Neural progenitor cell (in vitro differentiated cells): ENCODE measurements around the gene ZSWIM2. TPM values are rescaled to one million over a fixed set of nuclear protein-coding genes. Genes with fewer than 3 reads are reported as not detected.

Experiments
- DNase-seq: peaks from one replicate; pipeline ENCODE4 v3.0.0-alpha.2; 2016; ENCODE audit warnings: low spot score
- H2AFZ ChIP-seq: fragments of 200-600 bp; sonication (generic); replicated peaks from 2 replicates; pipeline ENCODE4 v1.6.1; 2016; ENCODE audit warnings: antibody characterized with exemption
- H3F3A ChIP-seq: fragments of 200-600 bp; sonication (generic); 2 replicates; pipeline ENCODE4 v1.6.1; 2016; ENCODE audit warnings: antibody characterized with exemption, low read depth
- H3K27ac ChIP-seq: fragments of 200-600 bp; sonication (generic); 2 replicates; pipeline ENCODE4 v1.5.1; 2016; ENCODE audit warnings: mild to moderate bottlenecking
- H3K27me3 ChIP-seq: fragments of 200-600 bp; sonication (generic); 2 replicates; pipeline ENCODE4 v1.6.1; 2016; ENCODE audit warnings: mild to moderate bottlenecking, moderate library complexity
- H3K36me3 ChIP-seq: fragments of 200-600 bp; sonication (generic); 2 replicates; pipeline ENCODE4 v1.5.1; 2016
- H3K4me1 ChIP-seq: fragments of 200-600 bp; sonication (generic); 2 replicates; pipeline ENCODE4 v1.6.1; 2016; ENCODE audit warnings: mixed run types
- H3K4me2 ChIP-seq: fragments of 200-600 bp; sonication (generic); 2 replicates; pipeline ENCODE4 v1.6.1; 2016
- H3K4me3 ChIP-seq: fragments of 200-600 bp; sonication (generic); 2 replicates; pipeline ENCODE4 v1.5.1; 2016
- H3K79me2 ChIP-seq: fragments of 200-600 bp; sonication (generic); 2 replicates; pipeline ENCODE4 v1.6.1; 2016; ENCODE audit warnings: low read depth
- H3K9ac ChIP-seq: fragments of 200-600 bp; sonication (generic); 2 replicates; pipeline ENCODE4 v1.6.1; 2016
- H3K9me3 ChIP-seq: fragments of 200-600 bp; sonication (generic); 2 replicates; pipeline ENCODE4 v1.5.1; 2016; ENCODE audit warnings: low read depth
- H4K20me1 ChIP-seq: fragments of 200-600 bp; sonication (generic); 2 replicates; pipeline ENCODE4 v1.6.1; 2016; ENCODE audit warnings: low read depth
- H3K27ac Mint-ChIP-seq: 3 replicates; pipeline ENCODE4 v1.8.0; 2021; ENCODE audit warnings: mixed read lengths
- H3K27me3 Mint-ChIP-seq: 2 replicates; pipeline ENCODE4 v1.8.0; 2022; ENCODE audit warnings: low read depth, mild to moderate bottlenecking, inconsistent platforms, moderate library complexity, mixed read lengths; ENCODE audit not compliant: insufficient read depth
- H3K36me3 Mint-ChIP-seq: 3 replicates; pipeline ENCODE4 v1.8.0; 2021; ENCODE audit warnings: mixed read lengths
- H3K4me1 Mint-ChIP-seq: 3 replicates; pipeline ENCODE4 v1.8.0; 2021; ENCODE audit warnings: mixed read lengths
- H3K4me3 Mint-ChIP-seq: 3 replicates; pipeline ENCODE4 v1.8.0; 2021; ENCODE audit warnings: mild to moderate bottlenecking, moderate library complexity, mixed read lengths
- H3K9me3 Mint-ChIP-seq: 3 replicates; pipeline ENCODE4 v1.8.0; 2020; ENCODE audit warnings: mixed read lengths
- EZH2 ChIP-seq: fragments of 200-600 bp; sonication (generic); IDR thresholded peaks from 2 replicates; pipeline ENCODE4 v1.6.1; 2017; ENCODE audit warnings: antibody characterized with exemption, mild to moderate bottlenecking, moderate library complexity
- EZH2phosphoT487 ChIP-seq: fragments of 200-600 bp; sonication (generic); IDR thresholded peaks from 2 replicates; pipeline ENCODE4 v1.6.1; 2017; ENCODE audit warnings: antibody characterized with exemption
- total RNA-seq: library from RNA; depleted of rRNA; stranded (reverse); fragments of >200 nt; gene quantifications from 2 replicates; pipeline ENCODE4 v1.2.3, GENCODE V29; 2015; ENCODE audit warnings: low replicate concordance
- TF ChIP-seq, protein P1 (sequence below): fragments of 200-600 bp; sonication (generic); IDR thresholded peaks from 2 replicates; pipeline ENCODE4 v1.5.1; 2017; ENCODE audit warnings: antibody characterized with exemption, mild to moderate bottlenecking

The ZSWIM2 gene
- total RNA-seq, 1 donor from 2014 or later: 0.39 TPM

DNA sequence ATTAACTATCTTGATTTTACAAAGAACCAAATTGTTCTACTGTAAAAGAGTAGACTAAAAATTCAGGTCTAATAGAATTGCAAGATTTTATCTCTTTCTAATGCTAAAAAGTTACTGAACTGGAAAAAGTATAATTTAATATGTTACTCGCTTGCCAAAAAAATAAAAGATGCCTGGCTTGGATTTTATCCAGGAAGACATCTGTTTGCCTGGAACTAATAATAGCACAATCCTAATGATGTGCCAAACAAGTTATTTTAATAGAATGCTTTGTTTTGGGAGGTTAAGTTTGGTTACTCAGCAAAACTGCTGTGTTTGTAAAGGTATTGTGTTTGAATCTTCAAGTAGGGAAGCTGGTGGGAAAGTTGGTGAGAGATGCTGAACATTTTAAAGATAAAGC lies 19.4 kb upstream of the ZSWIM2 start:
- no peak overlapping the region for H3K4me3 ChIP-seq
- H3K9me3 ChIP-seq: no peaks in the 10 kb centered on the region
- H3K27ac Mint-ChIP-seq: no peak overlapping the region
- H3K4me1 Mint-ChIP-seq: no peaks in the 10 kb centered on the region
- no peak for DNase-seq
- no peak for TF ChIP-seq EZH2
- no peak overlapping the region for H3K4me2 ChIP-seq
- H3K79me2 ChIP-seq: no peaks in the 10 kb centered on the region
- no peaks in the 10 kb centered on the region for H3K4me1 ChIP-seq
- no peak overlapping the region for H3K9ac ChIP-seq
- no peak overlapping the region for H2AFZ ChIP-seq
- no peaks in the 10 kb centered on the region for H4K20me1 ChIP-seq
- no peaks in the 10 kb centered on the region for H3K27me3 Mint-ChIP-seq
- H3K4me3 Mint-ChIP-seq: no peak overlapping the region
- H3F3A ChIP-seq: no peaks in the 10 kb centered on the region
- no peaks in the 10 kb centered on the region for H3K27me3 ChIP-seq
- no peaks in the 10 kb centered on the region for H3K9me3 Mint-ChIP-seq
- H3K36me3 Mint-ChIP-seq: no peaks in the 10 kb centered on the region
- H3K36me3 ChIP-seq: no peaks in the 10 kb centered on the region
- no peak overlapping the region for H3K27ac ChIP-seq

DNA sequence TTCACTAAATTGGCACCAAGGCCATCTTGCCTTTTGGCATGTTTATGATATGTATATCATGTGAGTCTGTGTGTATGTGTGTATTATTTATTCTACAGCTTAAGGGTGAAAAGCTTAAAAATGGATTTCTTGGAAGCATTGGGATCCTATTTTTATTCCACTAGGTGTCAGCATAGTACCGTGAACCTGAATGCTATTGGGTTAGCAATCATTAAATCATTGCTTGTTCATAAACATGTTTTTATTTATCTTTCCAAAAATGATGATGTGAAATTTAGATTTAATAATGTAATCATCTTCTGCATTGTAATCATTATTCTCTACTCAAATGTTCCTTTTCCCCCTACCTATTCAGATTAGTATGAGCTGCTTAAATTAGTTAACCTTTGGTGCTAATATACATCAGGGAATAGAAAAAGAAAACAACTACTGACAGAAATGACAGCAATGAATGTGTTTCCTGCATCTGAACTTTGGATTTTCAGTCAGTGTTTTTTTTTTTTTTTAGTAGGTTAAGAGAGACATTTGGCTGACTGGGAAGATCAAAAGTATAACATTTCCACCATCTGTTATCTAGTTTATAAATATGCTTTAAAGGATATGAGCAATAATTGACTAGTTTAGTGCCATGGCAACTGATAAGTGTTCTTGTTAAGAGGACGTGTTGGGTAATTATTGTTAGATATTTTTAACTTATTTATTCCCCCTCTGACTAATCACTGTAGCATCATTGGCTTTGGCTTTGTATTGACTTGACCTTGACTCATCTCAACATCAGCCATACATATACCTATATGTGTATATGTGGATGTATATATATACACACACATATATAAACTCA lies 14.1 kb upstream of the ZSWIM2 start:
- no peak overlapping the region for H3K27ac ChIP-seq
- H3K9me3 Mint-ChIP-seq: no peaks in the 10 kb centered on the region
- no peak overlapping the region for H3K4me3 Mint-ChIP-seq
- no peaks in the 10 kb centered on the region for H3F3A ChIP-seq
- no peak overlapping the region for H3K9ac ChIP-seq
- H3K36me3 ChIP-seq: no peaks in the 10 kb centered on the region
- no peaks in the 10 kb centered on the region for H3K79me2 ChIP-seq
- H3K27me3 Mint-ChIP-seq: no peaks in the 10 kb centered on the region
- H3K4me3 ChIP-seq: no peak overlapping the region
- H3K36me3 Mint-ChIP-seq: no peaks in the 10 kb centered on the region
- no peaks in the 10 kb centered on the region for H4K20me1 ChIP-seq
- H3K4me2 ChIP-seq: no peak overlapping the region
- no peak overlapping the region for H2AFZ ChIP-seq
- no peak overlapping the region for H3K27ac Mint-ChIP-seq
- TF ChIP-seq EZH2: no peak
- TF ChIP-seq, protein P1, sequence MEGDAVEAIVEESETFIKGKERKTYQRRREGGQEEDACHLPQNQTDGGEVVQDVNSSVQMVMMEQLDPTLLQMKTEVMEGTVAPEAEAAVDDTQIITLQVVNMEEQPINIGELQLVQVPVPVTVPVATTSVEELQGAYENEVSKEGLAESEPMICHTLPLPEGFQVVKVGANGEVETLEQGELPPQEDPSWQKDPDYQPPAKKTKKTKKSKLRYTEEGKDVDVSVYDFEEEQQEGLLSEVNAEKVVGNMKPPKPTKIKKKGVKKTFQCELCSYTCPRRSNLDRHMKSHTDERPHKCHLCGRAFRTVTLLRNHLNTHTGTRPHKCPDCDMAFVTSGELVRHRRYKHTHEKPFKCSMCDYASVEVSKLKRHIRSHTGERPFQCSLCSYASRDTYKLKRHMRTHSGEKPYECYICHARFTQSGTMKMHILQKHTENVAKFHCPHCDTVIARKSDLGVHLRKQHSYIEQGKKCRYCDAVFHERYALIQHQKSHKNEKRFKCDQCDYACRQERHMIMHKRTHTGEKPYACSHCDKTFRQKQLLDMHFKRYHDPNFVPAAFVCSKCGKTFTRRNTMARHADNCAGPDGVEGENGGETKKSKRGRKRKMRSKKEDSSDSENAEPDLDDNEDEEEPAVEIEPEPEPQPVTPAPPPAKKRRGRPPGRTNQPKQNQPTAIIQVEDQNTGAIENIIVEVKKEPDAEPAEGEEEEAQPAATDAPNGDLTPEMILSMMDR: peak; percentile 86
- DNase-seq: peak; percentile 33
- H3K4me1 Mint-ChIP-seq: no peaks in the 10 kb centered on the region
- H3K27me3 ChIP-seq: no peaks in the 10 kb centered on the region
- no peaks in the 10 kb centered on the region for H3K4me1 ChIP-seq
- no peaks in the 10 kb centered on the region for H3K9me3 ChIP-seq

DNA sequence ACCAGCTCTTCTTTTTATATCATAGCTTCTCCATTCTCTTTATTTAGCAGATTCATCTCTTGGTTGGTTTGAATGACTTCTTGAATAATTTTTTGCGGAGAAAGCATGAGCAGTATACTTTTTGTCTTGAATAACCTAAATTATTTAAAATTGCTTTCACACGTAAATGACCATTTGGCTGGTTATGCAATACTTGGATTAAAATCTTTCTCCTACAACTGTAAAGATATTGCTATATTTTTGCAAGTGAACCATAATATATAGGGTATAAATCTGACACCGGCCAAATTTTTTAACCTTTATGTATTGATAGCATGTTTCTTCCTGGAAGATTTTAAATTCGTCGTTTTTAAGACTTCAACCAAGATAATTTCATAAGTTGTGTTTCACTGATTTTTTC lies 6.2 kb upstream of the ZSWIM2 start:
- Histone ChIP-seq H3K9me3 (no peaks in the 10 kb centered on the region), H3K9ac (no peak overlapping the region), H3K4me2 (no peak overlapping the region), H3K27ac (no peak overlapping the region), H3K4me1 (no peaks in the 10 kb centered on the region), H3K36me3 (no peaks in the 10 kb centered on the region), H2AFZ (no peak overlapping the region), H4K20me1 (no peaks in the 10 kb centered on the region), H3F3A (no peaks in the 10 kb centered on the region), H3K4me3 (no peak overlapping the region), H3K27me3 (peaks cover 3% of the 10 kb centered on the region), H3K79me2 (no peaks in the 10 kb centered on the region)
- peaks cover 3% of the 10 kb centered on the region for H3K4me1 Mint-ChIP-seq
- H3K4me3 Mint-ChIP-seq: no peak overlapping the region
- H3K27ac Mint-ChIP-seq: no peak overlapping the region
- H3K27me3 Mint-ChIP-seq: no peaks in the 10 kb centered on the region
- TF ChIP-seq EZH2phosphoT487: no peak
- TF ChIP-seq, protein P1: no peak
- TF ChIP-seq EZH2: no peak
- H3K9me3 Mint-ChIP-seq: peaks cover 3% of the 10 kb centered on the region
- H3K36me3 Mint-ChIP-seq: peaks cover 2% of the 10 kb centered on the region
- no peak for DNase-seq

DNA sequence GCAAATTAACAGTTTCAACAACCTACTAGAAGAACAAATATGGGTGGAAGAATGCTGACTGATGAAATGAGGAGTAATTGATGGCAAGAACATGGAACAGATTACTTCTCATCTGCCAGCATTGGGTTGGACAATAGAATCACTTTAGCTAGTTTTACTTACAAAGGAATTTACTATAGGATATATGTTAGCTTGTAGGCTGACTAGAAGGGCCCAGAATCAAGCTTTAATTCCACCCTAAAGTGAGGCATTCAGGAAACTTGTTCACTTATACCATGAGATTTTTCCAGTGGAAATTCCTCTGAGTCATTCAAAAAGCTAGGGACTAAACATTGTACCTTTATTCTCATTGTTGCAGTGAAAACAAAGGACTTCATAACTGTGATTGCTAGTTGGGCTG lies 5.0 kb upstream of the ZSWIM2 start:
- Mint-ChIP-seq H3K4me1 (peaks cover 13% of the 10 kb centered on the region), H3K36me3 (peaks cover 2% of the 10 kb centered on the region), H3K4me3 (no peak overlapping the region), H3K27me3 (no peaks in the 10 kb centered on the region), H3K27ac (no peak overlapping the region), H3K9me3 (peaks cover 3% of the 10 kb centered on the region)
- H3K4me2 ChIP-seq: no peak overlapping the region
- no peak overlapping the region for H3K4me3 ChIP-seq
- no peaks in the 10 kb centered on the region for H3K36me3 ChIP-seq
- no peak for DNase-seq
- H4K20me1 ChIP-seq: no peaks in the 10 kb centered on the region
- peaks cover 5% of the 10 kb centered on the region for H3F3A ChIP-seq
- H3K9ac ChIP-seq: no peak overlapping the region
- TF ChIP-seq, protein P1: no peak
- TF ChIP-seq EZH2phosphoT487: no peak
- TF ChIP-seq EZH2: no peak
- peak overlapping the region; percentile 40 for H2AFZ ChIP-seq
- no peak overlapping the region for H3K27ac ChIP-seq
- H3K9me3 ChIP-seq: no peaks in the 10 kb centered on the region
- no peaks in the 10 kb centered on the region for H3K4me1 ChIP-seq
- H3K27me3 ChIP-seq: peaks cover 7% of the 10 kb centered on the region
- no peaks in the 10 kb centered on the region for H3K79me2 ChIP-seq
